ENCODE measurements around the gene CXCL10. TPM values are rescaled to one million over a fixed set of nuclear protein-coding genes. Genes with fewer than 3 reads are reported as not detected.

The CXCL10 gene
- total and polyA plus RNA-seq, 10 of the 15 experiments (the other 5 are each of a cell fraction or from before 2014, with no cell fraction given): 0.46 to 19.5 (median 2.6) TPM

- TF ChIP-seq POU2F2 (IDR thresholded peaks at IDR 0.05; ENCODE audit: borderline replicate concordance, low read depth, low read length) (peak; percentile 58; the same call in 1 of the 3 replicates), HSF1 (IDR thresholded peaks at IDR 0.05; ENCODE audit: low read depth, low read length) (no peak), RUNX3 (IDR thresholded peaks at IDR 0.05; ENCODE audit: low read length) (peak; percentile 86), POLR2AphosphoS2 (IDR thresholded peaks at IDR 0.05; ENCODE audit: low read depth, low read length) (no peak), EZH2 (IDR thresholded peaks at IDR 0.05; ENCODE audit: borderline replicate concordance, control insufficient read depth, low read depth, low read length) (no peak), NFYA (IDR thresholded peaks at IDR 0.05; ENCODE audit: borderline replicate concordance, low read depth, low read length) (no peak), ZBTB4 (CRISPR knock-in tag; IDR thresholded peaks at IDR 0.05) (no peak), IRF4 (IDR thresholded peaks at IDR 0.05; ENCODE audit: low read depth, low read length) (peak; percentile 77; the same call in 1 of the 2 replicates), BRCA1 (IDR thresholded peaks at IDR 0.05; ENCODE audit: low read depth, low read length) (no peak), BCL11A (IDR thresholded peaks at IDR 0.05; ENCODE audit: low read depth, low read length) (peak; percentile 71), CREB1 (IDR thresholded peaks at IDR 0.05; ENCODE audit: low read depth) (peak; percentile 82), NFIC (IDR thresholded peaks at IDR 0.05; ENCODE audit: low read depth, low read length) (peak; percentile 54; the same call in 1 of the 2 replicates), CBX5 (IDR thresholded peaks at IDR 0.05; ENCODE audit: low read depth) (no peak), EED (IDR thresholded peaks at IDR 0.05; ENCODE audit: low read depth) (peak; percentile 77), PAX5 (IDR thresholded peaks at IDR 0.05; ENCODE audit: borderline replicate concordance, low read depth, low read length) (peak; percentile 90; the same call in 1 of the 2 replicates)
These were observed 6.9 kb downstream of the CXCL10 start (continued) for GRCh38 chr4:76016393-76016792.

All from GM12878 (cell line).